A673 (cell line): Measurements from ENCODE around the gene LMF2. TPM values are rescaled to one million over a fixed set of nuclear protein-coding genes. Genes with fewer than 3 reads are reported as not detected.

Experiments
- BruUV-seq: library from RNA; stranded (reverse); fragments of 400-500 nt; replicated peaks from 2 replicates; lab custom pipeline; 2021; lab: Mats Ljungman, UMichigan
- CTCF ChIA-PET: fragments of 300-600 bp; sonication (Branson Sonifier 250); formaldehyde crosslinking; loops from one replicate; lab custom pipeline; 2022; ENCODE audit warnings: antibody characterized with exemption; lab: Charles Lee
- POLR2A ChIA-PET: fragments of 300-600 bp; sonication (Branson Sonifier 250); formaldehyde crosslinking; loops from one replicate; lab custom pipeline; 2022; ENCODE audit warnings: antibody characterized with exemption; ENCODE audit not compliant: low non-redundant PET; lab: Charles Lee
- DNase-seq: peaks from one replicate; pipeline ENCODE4 v3.0.0-alpha.2; 2015; ENCODE audit warnings: low spot score
- H3K27ac ChIP-seq: fragments of 200-600 bp; sonication (generic); 2 replicates; pipeline ENCODE4 v1.5.1; 2016; ENCODE audit warnings: mixed run types, low read depth, mild to moderate bottlenecking, mixed read lengths, antibody characterized with exemption, low read length; ENCODE audit not compliant: poor library complexity, severe bottlenecking
- H3K27me3 ChIP-seq: fragments of 200-600 bp; sonication (generic); replicated peaks from 2 replicates; pipeline ENCODE4 v1.6.1; 2017; ENCODE audit warnings: mixed run types, low read depth, mild to moderate bottlenecking, mixed read lengths, antibody characterized with exemption, low read length; ENCODE audit not compliant: insufficient read depth, poor library complexity
- H3K36me3 ChIP-seq: fragments of 200-600 bp; sonication (generic); 2 replicates; pipeline ENCODE4 v1.6.1; 2016; ENCODE audit warnings: mixed run types, mild to moderate bottlenecking, mixed read lengths, antibody characterized with exemption, low read length; ENCODE audit not compliant: insufficient read depth, poor library complexity, severe bottlenecking
- H3K4me1 ChIP-seq: fragments of 200-600 bp; sonication (generic); 2 replicates; pipeline ENCODE4 v1.6.1; 2017; ENCODE audit warnings: mixed run types, mild to moderate bottlenecking, mixed read lengths, antibody characterized with exemption, low read length; ENCODE audit not compliant: insufficient read depth, poor library complexity, severe bottlenecking
- H3K4me3 ChIP-seq: fragments of 200-600 bp; sonication (generic); 2 replicates; pipeline ENCODE4 v1.5.1; 2016; ENCODE audit warnings: low read depth, mixed run types, mild to moderate bottlenecking, mixed read lengths, low read length; ENCODE audit not compliant: poor library complexity, severe bottlenecking
- H3K9me3 ChIP-seq: fragments of 200-600 bp; sonication (generic); 2 replicates; pipeline ENCODE4 v1.6.1; 2016; ENCODE audit warnings: mixed run types, low read depth, mild to moderate bottlenecking, mixed read lengths, antibody characterized with exemption, low read length; ENCODE audit not compliant: poor library complexity, severe bottlenecking
- EZH2 ChIP-seq: fragments of 200-600 bp; sonication (generic); IDR thresholded peaks from 2 replicates; pipeline ENCODE4 v1.6.1; 2017; ENCODE audit warnings: borderline replicate concordance, low read depth, mild to moderate bottlenecking, mixed read lengths, antibody characterized with exemption, low read length; ENCODE audit not compliant: poor library complexity, severe bottlenecking
- intact Hi-C: fragments of 100-400 bp; cut with micrococcal nuclease; formaldehyde crosslinking; loops from one replicate; pipeline ENCODE4 v1.10.0; 2022; ENCODE audit not compliant: unreplicated experiment
- total RNA-seq: library from RNA; stranded (reverse); gene quantifications from 2 replicates; pipeline ENCODE4 v1.2.3, GENCODE V29; 2021
- TF ChIP-seq, protein P1 (sequence below): fragments of 300-800, 200-600 bp; sonication (generic); conservative IDR thresholded peaks from 2 replicates; pipeline ENCODE4 v1.5.1; 2017; ENCODE audit warnings: low read depth, mild to moderate bottlenecking, antibody characterized with exemption, low read length, moderate library complexity, mixed read lengths

LMF2 gene
- total RNA-seq, 1 experiment from 2014 or later, result 79.2 TPM

DNA sequence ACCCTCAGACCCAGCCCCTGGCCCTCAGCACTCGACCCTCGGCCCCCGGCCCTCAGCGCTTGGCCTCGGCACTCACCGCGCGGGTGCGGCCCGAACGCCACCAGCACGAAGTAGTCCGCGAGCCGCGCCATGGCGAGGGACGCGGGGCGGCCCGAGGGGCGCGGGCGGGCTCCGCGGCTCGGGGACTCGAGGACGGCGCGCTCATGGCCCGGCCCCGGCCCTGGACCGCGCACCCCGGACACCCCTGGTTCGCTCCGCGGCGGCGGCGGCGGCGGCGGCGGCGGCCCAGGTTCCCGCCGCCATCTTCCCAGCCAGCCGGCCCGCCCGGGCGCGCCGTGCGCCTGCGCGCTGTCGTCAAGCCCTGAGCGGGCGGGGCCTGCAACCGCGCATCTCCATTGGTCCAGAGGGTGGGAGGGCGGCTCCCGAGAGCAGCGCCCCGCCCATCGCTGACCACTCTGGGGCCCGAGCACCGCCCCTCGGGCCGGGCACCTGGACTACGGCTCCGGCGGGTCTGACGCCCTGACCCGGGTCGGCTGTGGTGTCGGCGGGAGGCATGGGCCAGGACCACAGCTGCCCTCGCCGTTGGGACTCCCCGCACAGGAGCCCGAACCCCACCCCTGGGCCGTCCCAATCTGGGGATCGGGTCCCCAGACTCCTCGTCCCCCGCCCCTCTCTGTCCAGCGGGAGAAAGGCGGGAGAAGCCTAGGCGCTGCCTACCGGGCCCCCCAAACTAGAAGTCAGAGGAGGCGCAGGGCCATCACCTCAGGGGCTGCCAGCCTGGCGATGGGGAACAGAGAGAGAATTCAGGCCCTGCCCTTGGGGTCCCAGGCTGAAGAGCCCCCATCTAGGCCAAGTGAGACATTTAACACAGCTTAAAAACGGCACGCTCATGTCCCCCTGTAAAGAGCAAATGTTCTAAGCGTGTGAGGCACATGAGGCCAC lies 32.5 kb downstream of the LMF2 start, which contains the start of gene SBF1:
SBF1 (minus strand) TSS at position 326 of the 942 bp plus-strand sequence; CDS start at position 131, 195 bp downstream.
- CTCF ChIA-PET, result no interaction called here
- POLR2A ChIA-PET, result no interaction called here
- Histone ChIP-seq H3K4me1 (peaks cover 24% of the 10 kb centered on the region), H3K27ac (peak within 1 kb of the TSS; percentile 75), H3K27me3 (no peaks in the 10 kb centered on the region), H3K36me3 (no peaks in the 10 kb centered on the region), H3K4me3 (peak within 1 kb of the TSS; percentile 84), H3K9me3 (no peaks in the 10 kb centered on the region)
- DNase-seq, result peak; percentile 92
- TF ChIP-seq EZH2, result no peak
- TF ChIP-seq, protein P1, sequence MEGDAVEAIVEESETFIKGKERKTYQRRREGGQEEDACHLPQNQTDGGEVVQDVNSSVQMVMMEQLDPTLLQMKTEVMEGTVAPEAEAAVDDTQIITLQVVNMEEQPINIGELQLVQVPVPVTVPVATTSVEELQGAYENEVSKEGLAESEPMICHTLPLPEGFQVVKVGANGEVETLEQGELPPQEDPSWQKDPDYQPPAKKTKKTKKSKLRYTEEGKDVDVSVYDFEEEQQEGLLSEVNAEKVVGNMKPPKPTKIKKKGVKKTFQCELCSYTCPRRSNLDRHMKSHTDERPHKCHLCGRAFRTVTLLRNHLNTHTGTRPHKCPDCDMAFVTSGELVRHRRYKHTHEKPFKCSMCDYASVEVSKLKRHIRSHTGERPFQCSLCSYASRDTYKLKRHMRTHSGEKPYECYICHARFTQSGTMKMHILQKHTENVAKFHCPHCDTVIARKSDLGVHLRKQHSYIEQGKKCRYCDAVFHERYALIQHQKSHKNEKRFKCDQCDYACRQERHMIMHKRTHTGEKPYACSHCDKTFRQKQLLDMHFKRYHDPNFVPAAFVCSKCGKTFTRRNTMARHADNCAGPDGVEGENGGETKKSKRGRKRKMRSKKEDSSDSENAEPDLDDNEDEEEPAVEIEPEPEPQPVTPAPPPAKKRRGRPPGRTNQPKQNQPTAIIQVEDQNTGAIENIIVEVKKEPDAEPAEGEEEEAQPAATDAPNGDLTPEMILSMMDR, result no peak
- BruUV-seq, result no TSS peak
- intact Hi-C loops, result no loop called here

DNA sequence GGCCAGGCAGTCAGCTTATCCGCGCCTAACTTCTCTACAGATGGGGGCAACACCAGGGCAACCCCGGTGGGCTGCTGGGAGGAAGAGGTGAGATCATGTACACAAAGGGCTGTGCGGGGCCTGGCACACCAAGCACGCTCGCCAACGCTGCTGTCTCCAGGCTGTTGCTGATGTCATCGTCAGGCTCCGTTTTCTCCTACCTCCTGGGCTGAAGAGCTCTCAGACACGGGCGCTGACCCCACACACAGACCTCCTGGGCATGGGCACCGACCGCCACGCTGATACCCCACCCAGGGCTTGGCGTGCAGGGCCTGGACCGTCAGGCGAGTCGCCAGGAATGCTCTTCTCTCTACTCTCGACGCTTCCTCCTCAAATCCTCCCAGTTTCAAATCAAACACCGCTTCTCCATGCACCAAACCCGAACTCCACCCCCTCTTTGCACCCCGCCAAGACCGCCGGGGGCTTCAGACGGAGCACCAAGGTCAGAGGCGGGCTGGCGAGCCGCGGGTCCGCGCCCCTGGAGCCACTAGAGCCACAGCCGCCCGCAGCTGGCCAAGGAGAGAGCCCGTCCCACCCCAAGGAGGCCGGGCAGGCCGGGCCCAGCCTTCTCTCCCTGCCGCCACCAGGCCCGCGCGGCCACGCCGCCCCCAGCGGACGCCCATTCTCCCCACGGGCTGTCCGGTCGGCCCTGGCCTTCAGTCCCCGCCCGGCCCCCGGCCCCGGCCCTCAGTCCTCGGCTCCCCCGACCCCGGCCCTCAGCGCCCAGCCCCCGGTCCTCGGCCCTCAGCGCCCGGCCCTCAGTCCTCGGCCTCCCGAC lies 33.4 kb downstream of the LMF2 start:
- ChIA-PET CTCF (no interaction called here), POLR2A (no interaction called here)
- Histone ChIP-seq H3K4me3 (peak overlapping the region; percentile 84), H3K4me1 (peaks cover 32% of the 10 kb centered on the region), H3K27me3 (no peaks in the 10 kb centered on the region), H3K36me3 (no peaks in the 10 kb centered on the region), H3K27ac (peak overlapping the region; percentile 75), H3K9me3 (no peaks in the 10 kb centered on the region)
- intact Hi-C loops, result no loop called here
- BruUV-seq, result no TSS peak
- DNase-seq, result no peak
- TF ChIP-seq, protein P1, result no peak
- no peak for TF ChIP-seq EZH2

DNA sequence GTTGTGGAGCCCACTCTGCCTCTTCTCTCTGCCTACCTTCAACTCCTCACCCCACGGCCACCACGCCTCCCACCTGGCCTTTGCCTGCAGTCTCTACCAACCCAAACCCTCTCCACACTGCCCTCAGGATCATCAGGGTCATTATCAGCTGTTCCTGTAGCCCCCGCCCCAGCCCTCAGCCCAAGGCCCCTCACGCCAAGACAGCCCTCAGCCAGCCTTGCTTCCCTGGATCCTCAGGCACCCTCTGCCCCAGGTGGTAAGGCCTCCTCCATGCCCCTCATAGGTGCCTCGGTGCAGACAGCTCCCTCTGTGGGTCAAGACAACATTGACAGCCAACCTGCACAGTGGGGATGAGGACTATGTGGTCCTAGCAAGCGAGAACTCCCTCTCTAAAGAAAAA lies 34.4 kb downstream of the LMF2 start:
- H3K27ac ChIP-seq, result no peak overlapping the region
- H3K4me3 ChIP-seq, result peak overlapping the region; percentile 84
- peaks cover 32% of the 10 kb centered on the region for H3K4me1 ChIP-seq
- no peaks in the 10 kb centered on the region for H3K36me3 ChIP-seq
- DNase-seq, result no peak
- BruUV-seq, result no TSS peak
- TF ChIP-seq, protein P1, result peak; percentile 49
- TF ChIP-seq EZH2, result no peak
- H3K27me3 ChIP-seq, result no peaks in the 10 kb centered on the region
- ChIA-PET POLR2A (interaction anchor here (0.6 kb wide), 1 partner anchor 20 kb away, joined by 5 read pairs; no protein-coding TSS in a partner anchor), CTCF (no interaction called here)
- H3K9me3 ChIP-seq, result no peaks in the 10 kb centered on the region
- intact Hi-C loops, result no loop called here
